Measurements from ENCODE around the gene ADAM19.
A peak's percentile ranks its signal among the peaks of the same experiment; 100 is the strongest.

ADAM19 gene

DNA sequence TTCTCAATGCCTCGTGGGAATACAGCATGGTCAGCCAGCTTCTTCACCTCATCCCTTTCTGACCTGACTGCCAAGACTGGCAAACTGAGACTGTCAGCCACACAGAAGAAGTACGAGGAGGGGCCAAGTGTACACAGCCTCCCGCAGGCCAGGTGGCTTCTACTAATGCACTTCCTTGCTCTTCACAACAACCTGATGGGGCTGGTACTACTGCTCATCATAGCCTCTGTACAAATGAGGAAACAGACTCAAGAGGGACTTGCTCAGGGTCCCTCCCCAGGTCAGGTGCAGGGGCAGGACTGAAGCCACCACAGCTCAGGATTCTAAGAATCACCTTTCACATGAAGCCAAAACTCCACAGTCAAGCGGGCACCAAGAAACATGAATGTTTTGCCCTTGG is 94.3 kb downstream of the ADAM19 start:
- TF ChIP-seq, protein P1, sequence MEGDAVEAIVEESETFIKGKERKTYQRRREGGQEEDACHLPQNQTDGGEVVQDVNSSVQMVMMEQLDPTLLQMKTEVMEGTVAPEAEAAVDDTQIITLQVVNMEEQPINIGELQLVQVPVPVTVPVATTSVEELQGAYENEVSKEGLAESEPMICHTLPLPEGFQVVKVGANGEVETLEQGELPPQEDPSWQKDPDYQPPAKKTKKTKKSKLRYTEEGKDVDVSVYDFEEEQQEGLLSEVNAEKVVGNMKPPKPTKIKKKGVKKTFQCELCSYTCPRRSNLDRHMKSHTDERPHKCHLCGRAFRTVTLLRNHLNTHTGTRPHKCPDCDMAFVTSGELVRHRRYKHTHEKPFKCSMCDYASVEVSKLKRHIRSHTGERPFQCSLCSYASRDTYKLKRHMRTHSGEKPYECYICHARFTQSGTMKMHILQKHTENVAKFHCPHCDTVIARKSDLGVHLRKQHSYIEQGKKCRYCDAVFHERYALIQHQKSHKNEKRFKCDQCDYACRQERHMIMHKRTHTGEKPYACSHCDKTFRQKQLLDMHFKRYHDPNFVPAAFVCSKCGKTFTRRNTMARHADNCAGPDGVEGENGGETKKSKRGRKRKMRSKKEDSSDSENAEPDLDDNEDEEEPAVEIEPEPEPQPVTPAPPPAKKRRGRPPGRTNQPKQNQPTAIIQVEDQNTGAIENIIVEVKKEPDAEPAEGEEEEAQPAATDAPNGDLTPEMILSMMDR (IDR thresholded peaks at IDR 0.05), result no peak

DNA sequence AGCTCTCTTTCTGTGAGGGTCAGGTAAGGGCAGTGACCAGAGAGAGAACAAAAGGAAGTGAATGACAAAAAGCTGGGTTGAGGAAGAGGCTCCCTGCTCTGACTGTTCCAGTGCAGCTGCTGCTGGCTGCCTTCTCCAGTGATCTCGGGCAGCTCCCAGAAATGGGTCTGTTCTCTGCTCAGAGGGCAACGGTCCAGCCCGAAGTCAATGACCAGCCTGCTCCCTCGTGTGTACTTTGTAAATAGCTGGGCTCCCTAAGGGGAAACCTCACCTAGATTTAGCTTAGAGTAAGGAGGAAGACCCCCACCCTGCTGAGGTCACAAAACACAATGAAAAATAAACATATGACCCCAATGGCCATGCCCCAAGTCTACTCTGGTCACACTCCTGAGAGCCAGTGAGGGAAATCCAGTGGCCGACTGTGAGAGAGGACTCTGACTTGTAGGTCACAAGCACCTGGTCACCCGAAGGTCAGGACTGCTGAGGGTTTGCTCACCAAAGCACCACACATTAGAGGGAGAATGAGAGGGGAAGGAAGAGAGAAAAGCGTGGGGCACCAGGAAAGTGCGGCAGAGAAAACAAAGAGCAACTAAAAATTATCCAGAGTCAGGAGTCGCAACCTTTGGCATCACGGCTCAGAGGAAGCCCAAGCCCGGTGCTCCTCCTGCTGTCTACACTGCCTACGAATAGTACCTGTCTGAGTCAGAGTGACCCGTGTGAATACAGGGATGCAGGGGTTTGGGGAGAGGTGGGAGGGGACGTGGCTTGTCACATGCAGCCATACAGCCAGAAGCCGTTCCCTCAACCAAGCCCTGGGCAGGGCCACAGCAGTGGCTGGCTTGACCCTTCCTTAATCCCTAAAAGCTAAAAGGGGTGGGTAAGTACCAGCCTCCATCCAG is 95.7 kb downstream of the ADAM19 start:
- TF ChIP-seq, protein P1 (IDR thresholded peaks at IDR 0.05), result no peak

DNA sequence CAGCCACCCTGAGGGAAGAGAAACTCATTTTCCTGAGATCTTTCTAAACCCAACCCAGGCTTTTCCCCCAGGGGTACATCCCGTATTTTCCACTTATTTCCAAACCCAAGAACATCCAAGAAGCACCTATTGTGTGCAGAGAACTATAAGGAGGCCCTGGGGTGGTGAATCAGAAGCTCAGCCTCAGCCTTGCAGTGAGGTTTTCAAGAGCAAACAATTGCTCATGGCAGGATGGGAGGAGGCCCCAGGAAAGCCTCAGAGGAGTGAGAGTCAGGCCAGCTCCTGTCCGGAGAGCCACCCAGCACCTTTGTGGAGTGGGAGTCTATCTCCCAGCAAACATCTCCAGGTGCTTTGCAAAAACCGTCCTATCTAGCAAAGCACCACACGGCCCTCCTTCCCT is 96.4 kb downstream of the ADAM19 start:
- TF ChIP-seq, protein P1 (IDR thresholded peaks at IDR 0.05), result no peak

DNA sequence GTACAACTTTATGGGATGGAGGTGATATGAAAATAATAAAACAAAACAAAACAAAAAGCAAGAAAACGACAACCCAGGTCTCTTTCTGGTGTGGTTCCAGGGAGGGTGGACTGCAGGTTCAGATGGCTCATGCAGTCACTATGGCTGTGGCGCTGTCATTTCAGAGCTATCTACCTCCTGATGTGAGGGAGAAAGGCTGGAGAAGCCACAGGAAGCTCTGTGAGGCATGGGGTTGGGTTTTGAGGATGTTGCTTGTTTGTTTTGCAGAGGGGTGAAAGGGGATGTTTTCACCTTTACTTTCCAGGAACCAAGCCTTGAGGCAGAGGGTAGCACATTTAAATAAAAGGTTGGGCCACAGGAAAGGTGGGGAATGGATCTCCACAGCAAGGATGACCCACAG is 96.8 kb downstream of the ADAM19 start:
- TF ChIP-seq, protein P1 (IDR thresholded peaks at IDR 0.05), result no peak

DNA sequence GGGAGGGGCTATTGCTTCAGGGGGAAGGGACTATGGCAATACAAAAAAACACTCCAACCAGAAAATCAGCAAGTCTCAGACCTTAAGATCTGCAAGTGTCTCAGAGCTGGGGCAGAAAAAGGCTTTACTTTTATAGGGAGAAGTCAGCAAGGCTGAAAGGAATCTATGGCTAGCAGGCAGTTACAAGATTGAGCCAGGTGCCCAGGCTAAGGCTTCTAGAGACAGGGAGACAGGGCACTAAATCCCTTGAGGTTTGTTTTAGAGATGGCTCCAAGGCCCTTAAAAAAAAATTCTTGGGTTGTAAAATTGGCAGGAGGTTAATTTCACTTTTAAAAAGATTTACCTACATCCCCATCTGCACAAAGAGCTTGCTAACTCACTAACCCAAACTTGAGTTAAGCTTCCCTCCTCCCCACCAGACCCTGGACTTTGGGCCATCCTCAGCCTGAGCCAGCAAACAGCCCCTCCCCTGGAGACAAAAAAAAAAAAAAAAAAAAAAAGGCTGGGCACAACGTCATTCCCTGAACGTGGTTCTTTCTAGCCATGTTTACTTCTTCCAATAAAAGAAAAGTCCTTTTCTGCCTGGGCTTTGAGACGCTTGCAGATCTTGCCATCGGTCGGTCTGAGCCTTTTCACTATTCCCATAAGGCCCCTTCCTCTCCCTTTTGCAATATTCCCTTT is 97.6 kb downstream of the ADAM19 start:
- TF ChIP-seq, protein P1 (IDR thresholded peaks at IDR 0.05), result no peak

DNA sequence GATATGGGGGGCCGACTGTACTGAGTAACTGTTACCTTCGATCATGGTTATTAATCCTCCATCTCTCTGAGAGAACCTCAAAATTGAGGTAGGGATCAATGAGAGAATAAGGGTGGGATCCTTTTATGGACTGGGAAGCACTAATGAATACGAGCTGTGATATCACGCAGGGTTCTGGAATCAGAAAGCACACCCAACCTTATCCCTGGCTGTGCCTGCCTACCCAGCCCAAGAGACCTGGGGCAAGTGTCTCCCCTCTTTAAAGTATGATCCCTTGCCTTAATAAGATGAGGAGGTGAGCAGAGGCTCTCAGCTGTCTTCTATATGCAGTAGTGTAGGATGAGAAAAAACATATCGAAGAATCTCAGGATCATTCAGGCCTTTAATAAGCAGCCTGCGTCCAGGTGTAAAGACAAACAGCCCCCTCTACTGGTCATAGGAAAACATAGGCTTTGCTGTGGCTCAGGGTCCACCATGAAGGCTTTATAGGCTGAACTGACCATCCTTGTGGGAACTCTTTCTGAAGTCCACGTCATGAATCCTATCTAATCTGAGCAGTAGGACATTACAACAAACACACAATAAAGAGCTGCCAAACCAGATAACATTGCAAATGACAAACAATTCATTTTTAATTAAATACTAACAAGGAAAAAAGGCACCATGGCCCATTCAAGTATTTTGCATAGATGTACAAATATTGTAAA is 98.7 kb downstream of the ADAM19 start:
- TF ChIP-seq, protein P1 (IDR thresholded peaks at IDR 0.05), result peak; percentile 83

DNA sequence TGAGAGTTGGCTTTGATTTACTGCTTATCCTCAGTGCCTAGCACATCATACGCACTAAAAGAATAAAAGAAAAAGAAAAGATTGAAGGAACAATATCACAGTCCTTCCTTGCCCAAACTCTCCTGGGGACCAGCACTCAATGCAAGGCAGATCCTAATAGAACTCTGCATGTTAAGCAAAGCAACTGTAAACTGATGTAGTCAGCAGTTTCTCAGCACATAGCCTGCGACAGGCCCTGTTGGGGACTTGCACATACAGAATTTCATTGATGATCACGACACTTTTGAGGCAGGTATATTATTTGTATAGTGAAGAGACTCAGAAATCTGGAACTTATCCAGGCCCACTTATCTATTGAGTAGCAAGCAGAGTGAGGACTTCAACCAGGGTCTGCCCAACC is 100.1 kb downstream of the ADAM19 start:
- TF ChIP-seq, protein P1 (IDR thresholded peaks at IDR 0.05), result no peak

Measured in LNCAP (cell line).